Measurements from ENCODE around the gene C2orf72.
A peak's percentile ranks its signal among the peaks of the same experiment; 100 is the strongest.
"Not testable (repeated sequence)": the region's sequence is repeated elsewhere in the genome, so short reads cannot be mapped to it uniquely, and the experiment has no call there.

The C2orf72 gene

GRCh38 chr2:231059756-231060155 is 22.4 kb downstream of the C2orf72 start:
- peaks cover 16% of the 10 kb centered on the region for H3K36me3 Mint-ChIP-seq (ENCODE audit: low read depth)
- H3K4me3 Mint-ChIP-seq: no peak overlapping the region
- H3K4me1 Mint-ChIP-seq (ENCODE audit: low read depth): peaks cover 27% of the 10 kb centered on the region
- H3K27me3 Mint-ChIP-seq (ENCODE audit: low read depth): no peaks in the 10 kb centered on the region
- no peaks in the 10 kb centered on the region for H3K9me3 Mint-ChIP-seq
- H3K27ac Mint-ChIP-seq: no peak overlapping the region

- Mint-ChIP-seq H3K36me3 (ENCODE audit: low read depth) (peaks cover 22% of the 10 kb centered on the region), H3K4me3 (no peak overlapping the region), H3K27ac (no peak overlapping the region), H3K4me1 (ENCODE audit: low read depth) (peaks cover 27% of the 10 kb centered on the region), H3K27me3 (ENCODE audit: low read depth) (no peaks in the 10 kb centered on the region), H3K9me3 (no peaks in the 10 kb centered on the region)
These were observed 25.5 kb downstream of the C2orf72 start for GRCh38 chr2:231062776-231063175.

- Mint-ChIP-seq H3K27ac (no peak overlapping the region), H3K4me3 (no peak overlapping the region), H3K36me3 (ENCODE audit: low read depth) (peaks cover 27% of the 10 kb centered on the region), H3K4me1 (ENCODE audit: low read depth) (peaks cover 24% of the 10 kb centered on the region), H3K9me3 (no peaks in the 10 kb centered on the region), H3K27me3 (ENCODE audit: low read depth) (no peaks in the 10 kb centered on the region)
These were observed 26.0 kb downstream of the C2orf72 start for GRCh38 chr2:231063347-231063746.

GRCh38 chr2:231065966-231066365 is 28.6 kb downstream of the C2orf72 start:
- peaks cover 36% of the 10 kb centered on the region for H3K36me3 Mint-ChIP-seq (ENCODE audit: low read depth)
- H3K27ac Mint-ChIP-seq: no peak overlapping the region
- H3K27me3 Mint-ChIP-seq (ENCODE audit: low read depth): no peaks in the 10 kb centered on the region
- H3K9me3 Mint-ChIP-seq: no peaks in the 10 kb centered on the region
- no peak overlapping the region for H3K4me3 Mint-ChIP-seq
- peaks cover 9% of the 10 kb centered on the region for H3K4me1 Mint-ChIP-seq (ENCODE audit: low read depth)

- not testable (repeated sequence) for H3K4me3 Mint-ChIP-seq; H3K4me1 Mint-ChIP-seq (ENCODE audit: low read depth); H3K27me3 Mint-ChIP-seq (ENCODE audit: low read depth); H3K27ac Mint-ChIP-seq; H3K9me3 Mint-ChIP-seq
- H3K36me3 Mint-ChIP-seq (ENCODE audit: low read depth): peaks cover 36% of the 10 kb centered on the region
These were observed 30.2 kb downstream of the C2orf72 start for GRCh38 chr2:231067531-231067930.

DNA sequence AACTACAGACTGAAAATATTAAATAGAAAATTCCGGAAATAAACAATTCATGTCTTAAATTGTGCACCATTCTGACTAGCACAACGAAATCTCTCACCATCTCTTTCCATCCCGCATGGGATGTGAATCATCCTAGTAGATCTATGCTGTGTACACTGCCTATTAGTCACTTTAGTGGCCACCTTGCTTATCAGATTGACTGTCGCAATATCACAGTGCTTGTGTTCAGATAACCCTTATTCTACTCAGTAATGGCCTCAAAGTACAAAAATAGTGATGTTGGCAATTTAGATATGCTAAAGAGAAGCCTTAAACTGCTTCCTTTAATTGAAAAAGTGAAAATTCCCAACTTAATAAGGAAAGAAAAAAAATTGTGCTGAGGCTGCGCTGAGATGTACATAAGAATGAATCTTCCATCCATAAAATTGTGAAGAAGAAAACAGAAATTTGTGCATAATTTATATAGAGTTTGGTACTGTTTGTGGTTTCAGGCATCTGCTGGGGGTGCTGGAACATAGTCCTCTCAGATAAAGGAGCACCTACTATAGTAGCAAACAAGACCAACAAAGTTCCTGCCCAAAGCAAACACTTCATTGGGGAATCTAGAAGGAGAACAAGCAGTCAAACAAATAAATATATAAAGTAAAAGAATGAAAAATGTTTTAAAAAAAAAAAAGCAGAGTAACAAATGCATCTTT is 31.4 kb downstream of the C2orf72 start:
- Mint-ChIP-seq H3K36me3 (ENCODE audit: low read depth) (peaks cover 30% of the 10 kb centered on the region), H3K4me3 (no peak overlapping the region), H3K27ac (no peak overlapping the region)

DNA sequence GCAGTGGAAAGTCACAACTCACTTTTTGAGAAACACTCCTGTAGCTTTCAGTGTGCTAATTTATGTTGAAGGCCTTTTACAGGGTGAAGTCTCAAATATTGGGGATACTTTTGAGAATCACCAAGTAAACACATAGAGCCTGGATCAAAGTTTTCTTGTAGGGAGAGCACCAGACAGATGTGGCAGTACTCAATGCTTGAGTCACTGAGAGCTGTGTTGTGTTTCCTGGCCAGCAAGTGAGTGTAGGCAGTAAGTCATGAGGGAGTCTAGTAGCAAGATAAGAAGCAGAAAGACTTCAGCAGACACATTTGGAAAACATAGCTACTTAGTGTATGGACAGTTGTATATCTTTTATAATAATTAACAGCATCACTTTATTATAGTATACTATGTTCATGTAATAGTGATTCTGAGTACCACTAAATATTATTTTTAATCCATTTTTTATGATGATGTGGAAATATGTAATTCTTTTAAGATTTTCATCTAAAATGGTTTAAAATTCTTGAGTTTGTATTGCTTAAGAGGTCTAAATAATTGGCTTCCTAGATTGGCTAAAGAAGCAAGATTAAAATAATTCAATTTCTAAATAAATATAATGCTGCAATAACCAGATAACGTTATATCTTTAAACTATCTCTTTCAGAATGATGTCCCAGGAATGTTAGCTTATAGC is 32.2 kb downstream of the C2orf72 start:
- Mint-ChIP-seq H3K36me3 (ENCODE audit: low read depth) (peaks cover 30% of the 10 kb centered on the region), H3K27me3 (ENCODE audit: low read depth) (no peaks in the 10 kb centered on the region), H3K9me3 (no peaks in the 10 kb centered on the region), H3K4me3 (no peak overlapping the region), H3K4me1 (ENCODE audit: low read depth) (peaks cover 9% of the 10 kb centered on the region), H3K27ac (no peak overlapping the region)

More for the DNA sequence above, 31.4 kb downstream of the C2orf72 start:
- peaks cover 9% of the 10 kb centered on the region for H3K4me1 Mint-ChIP-seq (ENCODE audit: low read depth)
- no peaks in the 10 kb centered on the region for H3K27me3 Mint-ChIP-seq (ENCODE audit: low read depth)
- no peaks in the 10 kb centered on the region for H3K9me3 Mint-ChIP-seq

DNA sequence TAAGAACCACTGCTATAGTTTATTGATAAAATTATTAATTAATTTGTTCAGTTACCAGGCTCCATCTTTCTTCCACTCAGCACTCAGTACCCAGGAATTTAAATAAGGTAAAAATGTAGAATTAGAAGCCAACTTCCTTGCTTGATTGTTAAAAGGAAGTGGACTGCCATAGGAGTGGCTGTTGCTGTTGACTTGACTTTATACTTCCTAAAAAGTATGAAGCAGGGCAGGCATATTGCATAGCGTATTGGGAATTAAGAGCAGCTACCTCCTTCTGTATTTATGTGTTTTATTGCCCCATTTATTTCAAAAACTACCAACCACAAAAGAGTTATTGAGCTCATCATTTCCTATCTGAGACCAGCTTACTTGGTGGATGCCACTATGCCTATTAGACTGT is 47.2 kb downstream of the C2orf72 start:
- H3K4me1 Mint-ChIP-seq (ENCODE audit: low read depth): no peaks in the 10 kb centered on the region
- H3K9me3 Mint-ChIP-seq: no peaks in the 10 kb centered on the region
- H3K27me3 Mint-ChIP-seq (ENCODE audit: low read depth): no peaks in the 10 kb centered on the region
- no peak overlapping the region for H3K27ac Mint-ChIP-seq
- H3K4me3 Mint-ChIP-seq: no peak overlapping the region
- peaks cover 46% of the 10 kb centered on the region for H3K36me3 Mint-ChIP-seq (ENCODE audit: low read depth)

DNA sequence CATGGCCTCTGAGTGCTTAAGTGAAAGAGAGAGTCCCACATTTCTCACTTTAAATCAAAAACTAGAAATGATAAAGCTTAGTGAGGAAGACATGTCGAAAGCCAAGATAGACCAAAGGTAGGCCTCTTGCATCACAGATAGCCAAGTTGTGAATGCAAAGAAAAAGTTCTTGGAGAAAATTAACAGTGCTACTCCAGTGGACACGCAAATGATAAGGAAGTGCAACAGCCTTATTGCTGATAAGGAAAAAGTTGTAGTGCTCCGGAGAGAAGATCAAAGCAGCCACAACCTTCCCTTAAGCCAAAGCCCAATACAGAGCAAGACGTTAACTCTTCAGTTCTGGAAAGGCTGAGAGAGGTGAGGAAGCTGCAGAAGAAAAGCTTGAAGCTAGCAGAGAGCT is 51.4 kb downstream of the C2orf72 start:
- Mint-ChIP-seq H3K27me3 (ENCODE audit: low read depth) (no peaks in the 10 kb centered on the region), H3K4me3 (no peak overlapping the region), H3K27ac (peak overlapping the region; percentile 20), H3K36me3 (ENCODE audit: low read depth) (peaks cover 39% of the 10 kb centered on the region), H3K9me3 (no peaks in the 10 kb centered on the region), H3K4me1 (ENCODE audit: low read depth) (peaks cover 1% of the 10 kb centered on the region)

GRCh38 chr2:231093933-231094332 is 56.6 kb downstream of the C2orf72 start:
- Mint-ChIP-seq H3K9me3 (peaks cover 8% of the 10 kb centered on the region), H3K27me3 (ENCODE audit: low read depth) (no peaks in the 10 kb centered on the region), H3K27ac (no peak overlapping the region), H3K4me3 (no peak overlapping the region), H3K36me3 (ENCODE audit: low read depth) (peaks cover 46% of the 10 kb centered on the region), H3K4me1 (ENCODE audit: low read depth) (peaks cover 3% of the 10 kb centered on the region)

DNA sequence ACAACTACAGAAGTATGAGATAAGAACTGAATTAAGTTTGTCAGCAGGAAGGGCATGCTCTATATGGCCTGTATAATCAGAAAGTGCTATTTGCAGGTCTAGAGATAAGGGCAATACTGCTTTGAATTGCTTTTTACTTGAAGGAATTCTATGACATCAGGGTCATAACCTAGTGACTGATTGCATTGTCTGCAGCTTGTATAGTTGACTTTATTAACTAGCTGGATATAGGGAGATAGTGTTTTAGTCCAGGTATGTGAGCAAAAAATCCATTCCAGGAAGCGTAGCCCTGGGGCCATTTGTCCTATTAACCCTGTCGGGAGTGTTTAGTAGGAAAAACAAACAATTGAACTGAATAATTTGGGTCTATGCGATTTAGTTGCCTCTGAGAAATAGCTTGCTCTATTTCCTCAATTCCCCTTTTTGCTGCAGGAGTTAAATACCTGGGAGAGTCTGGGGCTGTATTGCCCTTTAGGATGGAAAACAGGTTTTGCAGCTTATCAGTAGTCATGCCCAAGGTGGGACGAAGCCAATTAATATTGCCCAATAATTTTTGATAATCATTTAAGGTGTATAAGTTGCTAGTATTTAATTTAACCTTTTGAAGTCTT is 57.5 kb downstream of the C2orf72 start:
- Mint-ChIP-seq H3K4me1 (ENCODE audit: low read depth) (peaks cover 3% of the 10 kb centered on the region), H3K36me3 (ENCODE audit: low read depth) (peaks cover 49% of the 10 kb centered on the region), H3K4me3 (no peak overlapping the region), H3K27me3 (ENCODE audit: low read depth) (no peaks in the 10 kb centered on the region), H3K9me3 (peaks cover 9% of the 10 kb centered on the region), H3K27ac (no peak overlapping the region)
